ENCODE measurements around the gene TGFBR1.

The TGFBR1 gene

DNA sequence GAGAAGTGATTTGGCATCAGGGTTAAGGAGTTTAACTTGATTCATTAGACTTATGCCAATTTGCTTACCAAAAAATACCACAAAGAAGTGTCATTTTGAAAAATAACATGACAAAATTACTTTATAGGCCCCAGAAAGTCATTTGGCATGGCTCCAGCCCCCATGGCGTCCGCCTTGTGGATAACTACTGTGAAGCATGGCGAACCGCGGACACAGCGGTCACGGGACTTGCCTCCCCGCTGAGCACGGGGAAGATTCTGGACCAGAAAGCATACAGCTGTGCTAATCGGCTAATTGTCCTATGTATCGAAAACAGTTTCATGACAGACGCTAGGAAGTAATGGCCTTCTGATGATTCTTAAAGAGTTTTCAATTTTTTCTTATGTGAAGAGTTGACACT is 35.4 kb upstream of the TGFBR1 start:
- DNase-seq (ENCODE audit: extremely low spot score) = no peak
- ChIA-PET CTCF (no interaction called here), POLR2A (no interaction called here)
- TF ChIP-seq, protein P1, sequence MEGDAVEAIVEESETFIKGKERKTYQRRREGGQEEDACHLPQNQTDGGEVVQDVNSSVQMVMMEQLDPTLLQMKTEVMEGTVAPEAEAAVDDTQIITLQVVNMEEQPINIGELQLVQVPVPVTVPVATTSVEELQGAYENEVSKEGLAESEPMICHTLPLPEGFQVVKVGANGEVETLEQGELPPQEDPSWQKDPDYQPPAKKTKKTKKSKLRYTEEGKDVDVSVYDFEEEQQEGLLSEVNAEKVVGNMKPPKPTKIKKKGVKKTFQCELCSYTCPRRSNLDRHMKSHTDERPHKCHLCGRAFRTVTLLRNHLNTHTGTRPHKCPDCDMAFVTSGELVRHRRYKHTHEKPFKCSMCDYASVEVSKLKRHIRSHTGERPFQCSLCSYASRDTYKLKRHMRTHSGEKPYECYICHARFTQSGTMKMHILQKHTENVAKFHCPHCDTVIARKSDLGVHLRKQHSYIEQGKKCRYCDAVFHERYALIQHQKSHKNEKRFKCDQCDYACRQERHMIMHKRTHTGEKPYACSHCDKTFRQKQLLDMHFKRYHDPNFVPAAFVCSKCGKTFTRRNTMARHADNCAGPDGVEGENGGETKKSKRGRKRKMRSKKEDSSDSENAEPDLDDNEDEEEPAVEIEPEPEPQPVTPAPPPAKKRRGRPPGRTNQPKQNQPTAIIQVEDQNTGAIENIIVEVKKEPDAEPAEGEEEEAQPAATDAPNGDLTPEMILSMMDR (IDR thresholded peaks at IDR 0.05; ENCODE audit: control extremely low read depth, extremely low read depth, low read depth, missing control alignments) = no peak

DNA sequence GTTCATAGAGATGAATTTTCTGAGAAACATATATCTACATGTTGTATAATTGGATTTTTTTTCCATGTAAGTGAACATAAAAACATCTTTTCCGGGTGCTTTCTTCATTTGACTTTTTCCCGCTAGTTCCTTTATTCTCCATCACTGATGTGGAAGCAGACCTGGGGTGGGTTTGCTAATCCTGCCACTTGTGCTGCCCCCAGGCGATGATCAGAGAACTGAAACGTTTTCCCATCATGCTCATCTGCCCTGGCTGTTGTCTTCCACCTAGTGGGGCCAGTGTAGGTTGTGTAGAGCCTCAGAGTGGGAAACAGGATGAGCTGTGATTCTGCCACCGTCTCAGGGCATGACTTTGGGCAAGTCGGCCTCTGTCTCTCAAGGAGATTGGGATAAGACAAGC is 34.2 kb upstream of the TGFBR1 start:
- TF ChIP-seq, protein P1 (IDR thresholded peaks at IDR 0.05; ENCODE audit: control extremely low read depth, extremely low read depth, low read depth, missing control alignments) = no peak
- CTCF ChIA-PET = no interaction called here
- POLR2A ChIA-PET = no interaction called here
- no peak for DNase-seq (ENCODE audit: extremely low spot score)

DNA sequence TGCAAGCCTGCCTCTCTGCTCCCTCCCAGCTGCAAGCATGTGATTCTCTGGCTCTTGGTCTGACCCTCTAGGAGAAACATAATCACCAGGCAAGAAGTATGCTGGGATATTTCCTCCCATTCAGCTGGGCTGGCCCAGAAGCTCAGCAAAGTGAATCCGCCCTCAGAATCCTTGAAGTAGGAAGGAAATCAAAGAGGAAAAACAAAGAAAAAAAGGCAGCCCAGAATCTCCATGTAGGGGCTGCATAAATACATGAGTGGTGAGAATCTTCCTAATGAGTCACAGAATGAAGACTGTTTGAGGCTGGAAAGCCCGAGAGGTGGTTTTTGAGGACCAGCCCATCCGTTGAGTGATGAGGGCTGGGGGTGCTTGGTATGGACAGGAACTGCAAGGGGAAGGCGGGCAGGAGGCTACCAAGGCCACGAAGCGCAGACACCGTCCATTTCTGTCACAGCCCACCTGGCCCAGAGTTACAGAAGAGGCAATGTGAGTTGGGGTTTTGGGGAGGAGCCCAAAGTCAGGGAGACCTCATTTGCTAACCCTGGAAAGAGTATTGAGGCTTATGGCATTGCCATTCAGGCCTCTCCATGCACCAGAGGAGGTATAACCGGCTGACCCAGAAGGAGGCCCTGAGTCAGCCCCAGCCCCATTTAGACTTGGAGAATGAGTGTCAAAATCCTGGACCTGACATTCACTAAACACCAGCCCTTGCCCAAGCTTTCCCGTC is 33.4 kb upstream of the TGFBR1 start:
- TF ChIP-seq, protein P1 (IDR thresholded peaks at IDR 0.05; ENCODE audit: control extremely low read depth, extremely low read depth, low read depth, missing control alignments) = no peak
- POLR2A ChIA-PET = no interaction called here
- no peak for DNase-seq (ENCODE audit: extremely low spot score)
- CTCF ChIA-PET = no interaction called here

DNA sequence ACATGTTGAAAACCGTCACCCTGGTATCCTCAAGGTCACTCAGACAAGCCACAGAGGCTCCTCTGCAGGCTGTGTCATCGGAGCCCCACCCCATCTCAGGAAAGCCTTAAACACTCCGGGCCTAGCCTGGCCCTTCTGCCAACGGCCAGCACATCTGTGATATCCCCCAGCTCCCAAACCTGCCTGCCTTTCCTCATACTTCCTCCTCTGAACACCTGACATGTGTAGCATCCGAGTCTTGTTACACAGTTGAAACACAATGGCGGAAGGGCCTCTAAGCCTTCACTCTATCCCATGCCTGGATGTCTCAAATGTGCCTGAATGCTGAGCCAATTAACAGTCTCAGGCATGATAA is 32.9 kb upstream of the TGFBR1 start:
- ChIA-PET POLR2A (no interaction called here), CTCF (no interaction called here)
- TF ChIP-seq, protein P1 (IDR thresholded peaks at IDR 0.05; ENCODE audit: control extremely low read depth, extremely low read depth, low read depth, missing control alignments) = no peak
- DNase-seq (ENCODE audit: extremely low spot score) = no peak

DNA sequence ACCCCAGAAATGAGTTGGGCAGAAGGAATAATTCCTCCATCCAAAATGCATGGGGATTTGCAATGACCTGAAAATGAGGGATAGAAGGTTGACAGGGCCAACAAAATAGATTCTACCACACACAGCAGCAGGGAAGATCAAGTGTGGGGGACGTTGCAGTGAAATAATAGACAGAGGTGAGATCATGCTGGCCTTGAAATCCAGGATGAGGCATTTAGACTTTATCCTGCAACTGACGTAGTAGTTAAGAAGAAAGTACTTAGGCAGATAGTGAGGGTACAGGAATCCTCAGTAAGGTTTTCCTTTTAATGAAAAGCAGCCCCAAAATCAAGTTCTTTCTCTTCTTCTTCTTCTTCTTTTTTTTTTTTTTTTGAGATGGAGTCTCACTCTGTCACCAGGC is 31.6 kb upstream of the TGFBR1 start:
- DNase-seq (ENCODE audit: extremely low spot score) = no peak
- TF ChIP-seq, protein P1 (IDR thresholded peaks at IDR 0.05; ENCODE audit: control extremely low read depth, extremely low read depth, low read depth, missing control alignments) = no peak
- ChIA-PET CTCF (no interaction called here), POLR2A (no interaction called here)

DNA sequence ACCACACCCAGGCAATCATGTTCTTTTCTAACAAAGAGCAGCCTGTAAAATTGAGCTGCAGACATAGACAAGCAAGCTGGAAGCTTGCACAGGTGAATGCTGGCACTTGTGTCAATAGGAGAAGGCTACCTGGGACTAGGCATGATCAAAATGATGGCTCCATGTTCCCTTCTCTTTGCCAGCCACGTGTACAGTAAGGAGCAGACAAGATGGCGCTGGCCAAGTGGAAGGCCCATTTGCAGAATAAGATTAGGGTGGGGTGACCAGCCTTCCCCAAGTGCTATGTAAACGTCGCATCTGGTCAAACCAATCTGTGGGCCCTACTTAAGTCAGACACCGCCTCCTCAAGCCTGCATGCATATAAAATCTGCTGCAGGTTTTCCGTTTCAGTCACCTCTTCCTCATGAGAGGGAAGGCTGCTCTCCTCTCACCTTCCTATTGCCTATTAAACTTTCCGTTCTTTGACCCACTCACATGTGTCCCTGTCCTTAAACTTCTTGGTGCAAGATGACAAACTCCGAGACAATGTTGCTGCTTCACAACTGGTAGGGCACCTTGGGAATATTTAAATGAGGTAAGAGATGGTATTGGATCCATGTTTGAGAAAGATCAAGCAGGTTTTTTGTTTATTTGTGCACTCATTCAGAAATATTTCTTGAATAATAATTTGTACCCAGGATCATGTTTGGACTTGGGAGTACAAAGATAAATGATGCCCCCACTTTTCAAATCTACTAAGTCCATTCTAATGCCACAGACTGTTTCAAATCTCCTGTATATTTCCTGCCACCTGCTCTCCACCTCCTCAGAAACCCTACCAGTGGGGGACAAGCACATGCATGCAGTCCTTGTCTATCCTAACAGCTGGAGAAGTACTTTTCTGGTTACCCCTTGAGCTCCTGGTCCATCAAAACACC is 30.7 kb upstream of the TGFBR1 start:
- TF ChIP-seq, protein P1 (IDR thresholded peaks at IDR 0.05; ENCODE audit: control extremely low read depth, extremely low read depth, low read depth, missing control alignments) = no peak
- DNase-seq (ENCODE audit: extremely low spot score) = no peak
- POLR2A ChIA-PET = no interaction called here
- CTCF ChIA-PET = interaction anchor here (1.7 kb wide), 1 partner anchor 11 kb away, joined by 5 read pairs; no protein-coding TSS in a partner anchor

Measured in GM10248 (cell line).